Body of pancreas (tissue), 4 donors: ENCODE results near the gene KRT24.

Experiments used
- POLR2A ChIP-seq, 3 donors: fragments of 450-650 bp; IDR thresholded peaks; one replicate each; pipeline ENCODE4 v1.6.1; 2016; ENCODE audit warnings: antibody characterized with exemption in 3 of 3, mild to moderate bottlenecking in 2 of 3
- TF ChIP-seq, protein P1 (sequence below), 7 experiments: fragments of 450-650 bp in 4 of 7; fragments of 200-600 bp in 3 of 7; sonication (generic) in 3 of 7; IDR thresholded peaks; one replicate each; pipeline ENCODE4 v1.5.1; 2016 to 2019; ENCODE audit warnings: antibody characterized with exemption in 7 of 7

DNA sequence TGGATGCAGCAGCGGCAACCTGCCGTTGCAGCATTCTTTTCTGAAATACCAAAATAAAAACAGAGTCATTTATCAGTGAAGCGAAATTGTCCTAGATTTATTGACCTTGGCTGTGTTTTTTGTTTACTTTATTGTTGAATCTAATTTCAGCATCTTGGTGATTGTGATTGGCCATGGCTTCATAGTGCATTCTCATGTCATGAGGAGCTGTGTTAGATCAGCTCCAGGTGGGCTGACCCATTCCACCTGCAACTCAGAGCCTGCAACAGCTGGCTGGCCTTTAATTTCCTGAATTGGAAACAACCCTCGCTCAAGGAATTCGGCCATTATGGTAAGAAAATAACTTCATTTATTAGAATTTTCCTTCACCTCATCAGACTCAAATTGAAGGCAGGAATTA is 16.4 kb downstream of the KRT24 start:
- peak in 1 of 3 donors; percentile 54 for TF ChIP-seq POLR2A (IDR thresholded peaks at IDR 0.05)
- TF ChIP-seq, protein P1, sequence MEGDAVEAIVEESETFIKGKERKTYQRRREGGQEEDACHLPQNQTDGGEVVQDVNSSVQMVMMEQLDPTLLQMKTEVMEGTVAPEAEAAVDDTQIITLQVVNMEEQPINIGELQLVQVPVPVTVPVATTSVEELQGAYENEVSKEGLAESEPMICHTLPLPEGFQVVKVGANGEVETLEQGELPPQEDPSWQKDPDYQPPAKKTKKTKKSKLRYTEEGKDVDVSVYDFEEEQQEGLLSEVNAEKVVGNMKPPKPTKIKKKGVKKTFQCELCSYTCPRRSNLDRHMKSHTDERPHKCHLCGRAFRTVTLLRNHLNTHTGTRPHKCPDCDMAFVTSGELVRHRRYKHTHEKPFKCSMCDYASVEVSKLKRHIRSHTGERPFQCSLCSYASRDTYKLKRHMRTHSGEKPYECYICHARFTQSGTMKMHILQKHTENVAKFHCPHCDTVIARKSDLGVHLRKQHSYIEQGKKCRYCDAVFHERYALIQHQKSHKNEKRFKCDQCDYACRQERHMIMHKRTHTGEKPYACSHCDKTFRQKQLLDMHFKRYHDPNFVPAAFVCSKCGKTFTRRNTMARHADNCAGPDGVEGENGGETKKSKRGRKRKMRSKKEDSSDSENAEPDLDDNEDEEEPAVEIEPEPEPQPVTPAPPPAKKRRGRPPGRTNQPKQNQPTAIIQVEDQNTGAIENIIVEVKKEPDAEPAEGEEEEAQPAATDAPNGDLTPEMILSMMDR (IDR thresholded peaks at IDR 0.05), result no peak
